ENCODE measurements around the gene CHST2. TPM values are rescaled to one million over a fixed set of nuclear protein-coding genes. Genes with fewer than 3 reads are reported as not detected.

CHST2 gene
- total RNA-seq, 4 donors from 2014 or later = 2.4 to 22.8 (median 5.3) TPM

- Histone ChIP-seq H3K36me3 (no peaks in the 10 kb centered on the region), H3K9me3 (no peaks in the 10 kb centered on the region), H3K4me3 (no peak overlapping the region), H3K4me1 (no peaks in the 10 kb centered on the region), H3K27ac (no peak overlapping the region), H3K27me3 (no peaks in the 10 kb centered on the region)
- no peak for DNase-seq (ENCODE audit: low spot score in 2 of 2)
- WGBS = 80% methylated on average over 1 of the region's 1 CpG
- TF ChIP-seq EP300 (IDR thresholded peaks at IDR 0.05) (no peak), POLR2AphosphoS5 (IDR thresholded peaks at IDR 0.05) (no peak), POLR2A (IDR thresholded peaks at IDR 0.05) (no peak), CTCF (IDR thresholded peaks at IDR 0.05) (no peak)
Observed at GRCh38 chr3:143092191-143092590, 27.4 kb upstream of the CHST2 start.

- Histone ChIP-seq H3K4me3 (no peak overlapping the region), H3K4me1 (peaks cover 8% of the 10 kb centered on the region)
- TF ChIP-seq CTCF (IDR thresholded peaks at IDR 0.05) (no peak), EP300 (IDR thresholded peaks at IDR 0.05) (no peak), POLR2AphosphoS5 (IDR thresholded peaks at IDR 0.05) (no peak), POLR2A (IDR thresholded peaks at IDR 0.05) (no peak)
Observed at GRCh38 chr3:143095813-143096212, 23.8 kb upstream of the CHST2 start.

GRCh38 chr3:143098032-143098764, 21.4 kb upstream of the CHST2 start:
- no peak for DNase-seq (ENCODE audit: low spot score in 2 of 2)
- Histone ChIP-seq H3K27me3 (no peaks in the 10 kb centered on the region), H3K27ac (no peak overlapping the region), H3K9me3 (no peaks in the 10 kb centered on the region), H3K36me3 (no peaks in the 10 kb centered on the region), H3K4me1 (peaks cover 8% of the 10 kb centered on the region), H3K4me3 (no peak overlapping the region)
- TF ChIP-seq EP300 (IDR thresholded peaks at IDR 0.05) = no peak
- no peak for TF ChIP-seq CTCF (IDR thresholded peaks at IDR 0.05)
- TF ChIP-seq POLR2A (IDR thresholded peaks at IDR 0.05) = no peak
- TF ChIP-seq POLR2AphosphoS5 (IDR thresholded peaks at IDR 0.05) = no peak
- 88% methylated on average over 5 of the region's 5 CpGs for WGBS

More at GRCh38 chr3:143095813-143096212, 23.8 kb upstream of the CHST2 start:
- WGBS = 92% methylated on average over 2 of the region's 2 CpGs
- no peaks in the 10 kb centered on the region for H3K27me3 ChIP-seq
- no peak for DNase-seq (ENCODE audit: low spot score in 2 of 2)
- no peak overlapping the region for H3K27ac ChIP-seq
- H3K36me3 ChIP-seq = no peaks in the 10 kb centered on the region
- no peaks in the 10 kb centered on the region for H3K9me3 ChIP-seq

GRCh38 chr3:143099210-143099609, 20.4 kb upstream of the CHST2 start:
- Histone ChIP-seq H3K27ac (no peak overlapping the region), H3K4me3 (no peak overlapping the region), H3K27me3 (no peaks in the 10 kb centered on the region), H3K4me1 (peaks cover 8% of the 10 kb centered on the region), H3K36me3 (no peaks in the 10 kb centered on the region), H3K9me3 (no peaks in the 10 kb centered on the region)
- TF ChIP-seq POLR2AphosphoS5 (IDR thresholded peaks at IDR 0.05) = no peak
- TF ChIP-seq POLR2A (IDR thresholded peaks at IDR 0.05) = no peak
- no peak for TF ChIP-seq EP300 (IDR thresholded peaks at IDR 0.05)
- no peak for TF ChIP-seq CTCF (IDR thresholded peaks at IDR 0.05)
- peak in 1 of 2 donors; percentile 11 for DNase-seq (ENCODE audit: low spot score in 2 of 2)
- 56% methylated on average over 3 of the region's 3 CpGs for WGBS

GRCh38 chr3:143099690-143100089, 19.9 kb upstream of the CHST2 start:
- 55% methylated on average over 2 of the region's 2 CpGs for WGBS
- Histone ChIP-seq H3K4me3 (no peak overlapping the region), H3K9me3 (no peaks in the 10 kb centered on the region), H3K4me1 (peaks cover 8% of the 10 kb centered on the region), H3K27ac (no peak overlapping the region), H3K36me3 (no peaks in the 10 kb centered on the region), H3K27me3 (no peaks in the 10 kb centered on the region)
- DNase-seq (ENCODE audit: low spot score in 2 of 2) = no peak
- TF ChIP-seq EP300 (IDR thresholded peaks at IDR 0.05) (no peak), POLR2AphosphoS5 (IDR thresholded peaks at IDR 0.05) (no peak), CTCF (IDR thresholded peaks at IDR 0.05) (no peak)
